HUDEP-2 (cell line): ENCODE measurements around the gene NUDT8.
"Not testable (repeated sequence)": the region's sequence is repeated elsewhere in the genome, so short reads cannot be mapped to it uniquely, and the experiment has no call there.

Experiments used
- DNase-seq, 76 experiments: peaks; one replicate each; lab custom pipeline; 2025; ENCODE audit not compliant: unreplicated experiment in 76 of 76; lab: John Stamatoyannopoulos, UW

Gene NUDT8

DNA sequence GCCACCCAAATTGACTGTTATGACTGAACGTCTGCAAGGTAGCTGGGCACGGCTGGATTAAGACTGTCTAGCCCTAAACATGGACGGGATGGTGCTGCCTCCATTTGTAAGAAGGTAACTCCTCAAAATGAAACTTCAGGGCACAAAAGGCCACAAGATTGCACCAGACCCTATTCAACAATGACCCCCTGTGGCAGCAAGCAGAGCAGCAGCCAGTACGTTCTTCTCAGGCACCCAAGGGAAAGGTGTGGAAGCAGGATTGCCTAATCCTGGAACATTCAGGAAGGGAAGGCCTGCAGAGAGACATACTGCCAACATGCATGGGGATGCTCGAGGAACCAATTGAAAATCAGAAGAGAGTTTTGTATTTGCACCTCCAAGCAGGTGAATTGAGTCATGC is 14.3 kb upstream of the NUDT8 start:
- DNase-seq = peak in 2 of 76 experiments; percentile 6 to 10

DNA sequence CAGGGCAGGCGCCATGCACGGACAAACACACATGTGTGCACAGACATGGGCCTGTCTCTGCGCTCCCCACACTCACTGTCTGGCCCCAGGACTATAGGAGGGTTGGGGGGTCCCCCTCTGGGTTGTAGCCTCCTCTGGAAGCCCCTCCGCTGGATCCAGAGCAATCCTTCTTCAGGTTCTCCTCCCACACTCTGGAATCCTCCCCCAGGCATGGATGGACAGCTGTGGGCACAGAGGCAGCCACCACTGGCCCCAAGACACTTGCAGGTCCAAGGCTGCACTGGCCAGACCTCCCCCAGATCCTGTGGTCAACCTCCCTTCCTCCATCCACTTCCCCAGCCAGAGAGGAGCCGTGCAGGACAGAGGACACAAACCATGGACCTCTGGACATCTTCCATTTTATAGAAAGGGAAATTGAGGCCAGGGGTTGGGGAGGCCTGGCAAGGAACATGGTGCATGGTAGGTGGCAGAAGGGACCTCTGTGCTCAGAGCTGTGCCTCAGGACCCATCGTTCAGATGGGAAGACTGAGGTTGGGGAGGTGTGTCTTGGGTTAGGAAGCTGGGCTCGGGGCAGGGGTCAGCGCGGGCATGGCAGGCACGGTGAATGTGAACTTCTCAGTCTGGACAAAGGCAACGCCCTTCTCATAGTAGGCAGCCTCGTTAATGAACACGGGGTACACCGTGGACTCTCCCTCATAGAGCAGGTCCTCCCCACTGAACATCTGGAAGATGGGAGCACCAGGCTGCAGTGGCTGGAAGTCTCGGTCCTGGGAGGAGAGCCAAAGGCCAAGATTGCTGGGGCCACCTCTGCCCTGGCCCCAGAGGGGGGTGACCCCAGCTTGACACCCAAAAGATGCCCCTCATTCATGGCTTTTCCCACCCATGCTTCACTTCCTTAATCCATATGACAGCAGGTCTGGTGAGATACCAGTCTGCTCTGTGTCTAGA is 12.7 kb upstream of the NUDT8 start:
- DNase-seq = no peak

- no peak for DNase-seq
These were observed 11.8 kb upstream of the NUDT8 start for GRCh38 chr11:67641338-67642172.

DNA sequence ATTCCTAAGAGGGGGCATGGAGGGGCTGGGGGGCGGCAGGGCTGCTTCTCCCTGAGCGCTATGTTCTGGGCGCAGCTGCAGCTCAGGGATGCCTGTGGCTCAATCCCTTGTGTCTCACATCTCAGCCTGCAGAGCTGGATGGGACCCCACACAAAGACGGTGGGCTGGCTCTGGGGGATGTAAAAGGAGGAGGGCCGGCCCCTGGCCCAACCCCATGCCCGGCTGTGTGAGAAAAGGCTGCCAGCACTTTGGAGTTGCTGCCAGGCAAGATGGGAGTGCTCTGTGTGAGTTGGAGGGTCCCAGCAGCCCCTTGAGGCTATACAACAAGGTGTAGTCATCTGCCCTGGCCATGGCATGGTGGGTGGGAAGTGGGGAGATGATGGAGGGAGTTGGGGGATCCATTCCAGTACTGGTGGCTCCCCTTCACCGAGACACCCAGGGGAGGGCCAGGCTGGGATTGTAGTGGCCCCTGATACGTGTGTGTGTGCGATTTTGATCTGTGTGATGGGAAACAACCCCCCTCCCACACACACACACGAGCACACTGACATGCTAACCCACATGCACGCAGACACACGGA is 11.1 kb upstream of the NUDT8 start:
- DNase-seq = no peak

- DNase-seq = peak in 47 of 76 experiments; percentile 5 to 72 (median 35)
These were observed 10.5 kb upstream of the NUDT8 start for GRCh38 chr11:67640021-67640757.

DNA sequence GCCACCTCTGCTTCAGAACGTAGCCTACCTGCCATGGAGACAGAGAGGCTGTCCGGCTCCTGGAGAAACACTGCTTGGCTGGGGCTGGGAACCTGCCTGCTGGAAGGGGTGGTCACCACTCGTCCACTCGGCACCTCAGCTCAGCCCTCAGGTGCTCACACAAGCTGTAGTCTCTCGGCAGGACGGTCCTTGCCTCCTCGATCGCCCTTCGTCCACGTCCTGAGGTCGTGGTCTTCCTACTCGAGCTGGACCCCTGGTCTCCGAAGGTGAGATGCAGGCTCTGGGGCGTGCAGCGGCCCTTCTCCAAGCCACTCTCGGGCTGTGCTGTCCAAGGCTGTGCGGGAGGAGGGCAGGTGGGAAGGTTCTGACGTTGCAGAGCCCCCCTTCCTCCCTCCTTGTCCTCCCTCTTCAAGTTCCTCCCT is 9.7 kb upstream of the NUDT8 start, which contains the start of gene TBX10:
Gene TBX10 (minus strand): TSS at position 326 of the 422 bp plus-strand sequence. CDS start 291 bp downstream, at position 35.
- DNase-seq = no peak

GRCh38 chr11:67638535-67639437 is 9.0 kb upstream of the NUDT8 start:
- DNase-seq = no peak

- DNase-seq = not testable (repeated sequence)
These were observed 7.7 kb upstream of the NUDT8 start for GRCh38 chr11:67637441-67637840.

- DNase-seq = no peak
These were observed 7.2 kb upstream of the NUDT8 start for GRCh38 chr11:67636962-67637361.

DNA sequence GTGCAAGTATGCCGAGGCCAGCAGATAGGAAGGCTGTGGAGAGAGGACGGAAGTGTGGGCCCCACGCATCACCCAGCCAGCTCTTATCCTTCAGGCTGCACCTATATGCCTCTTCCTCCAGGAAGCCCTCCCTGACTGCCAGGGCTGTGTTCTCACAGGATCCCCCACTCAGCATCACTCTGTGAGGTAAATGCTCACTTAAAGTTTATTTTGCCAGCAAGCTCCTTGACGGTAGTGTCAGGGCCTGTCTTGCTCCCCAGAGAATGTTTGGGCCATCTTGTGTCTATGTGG is 5.4 kb upstream of the NUDT8 start:
- DNase-seq = no peak

DNA sequence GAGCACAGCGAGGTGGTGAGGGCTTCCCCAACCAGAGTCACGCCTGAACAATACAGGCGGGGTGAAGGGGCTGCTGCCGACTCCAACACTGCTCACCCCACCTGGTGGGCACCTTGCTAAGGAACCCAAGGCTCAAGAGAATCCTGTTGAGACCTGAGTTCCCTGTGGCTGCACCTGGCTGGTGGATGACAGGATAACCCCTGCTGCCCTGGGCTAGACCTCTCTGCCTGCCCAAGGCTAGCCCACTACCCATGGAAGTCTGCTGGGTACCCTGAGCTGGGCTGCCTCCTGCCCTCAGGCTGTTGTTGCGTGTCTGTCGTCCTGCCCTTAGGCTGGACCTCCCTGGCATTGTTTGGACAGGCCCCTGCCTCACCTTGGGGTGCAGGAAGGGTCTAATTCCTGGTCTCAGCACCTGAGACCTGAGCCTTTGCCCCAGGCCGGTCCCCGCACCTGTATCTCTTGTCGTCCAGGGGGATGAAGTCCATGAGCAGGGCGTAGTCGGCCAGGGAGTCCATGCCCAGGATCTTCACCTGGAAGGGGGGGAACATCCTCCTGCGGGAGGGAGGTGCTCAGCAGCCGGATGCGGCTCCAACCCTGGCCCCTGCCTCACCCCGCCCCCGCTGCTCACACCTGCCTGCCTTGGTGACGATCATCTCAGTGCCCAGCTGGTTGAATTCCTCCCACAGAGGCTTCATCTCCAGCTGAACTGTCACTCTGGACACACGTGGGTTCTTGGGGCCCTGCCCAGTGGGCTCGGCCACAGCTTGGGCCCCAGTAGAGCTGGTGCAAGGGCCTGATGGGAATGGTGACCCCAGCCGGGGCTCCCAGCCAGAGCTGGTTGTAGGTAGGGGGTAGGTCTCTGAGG is 4.9 kb upstream of the NUDT8 start:
- DNase-seq = no peak

DNA sequence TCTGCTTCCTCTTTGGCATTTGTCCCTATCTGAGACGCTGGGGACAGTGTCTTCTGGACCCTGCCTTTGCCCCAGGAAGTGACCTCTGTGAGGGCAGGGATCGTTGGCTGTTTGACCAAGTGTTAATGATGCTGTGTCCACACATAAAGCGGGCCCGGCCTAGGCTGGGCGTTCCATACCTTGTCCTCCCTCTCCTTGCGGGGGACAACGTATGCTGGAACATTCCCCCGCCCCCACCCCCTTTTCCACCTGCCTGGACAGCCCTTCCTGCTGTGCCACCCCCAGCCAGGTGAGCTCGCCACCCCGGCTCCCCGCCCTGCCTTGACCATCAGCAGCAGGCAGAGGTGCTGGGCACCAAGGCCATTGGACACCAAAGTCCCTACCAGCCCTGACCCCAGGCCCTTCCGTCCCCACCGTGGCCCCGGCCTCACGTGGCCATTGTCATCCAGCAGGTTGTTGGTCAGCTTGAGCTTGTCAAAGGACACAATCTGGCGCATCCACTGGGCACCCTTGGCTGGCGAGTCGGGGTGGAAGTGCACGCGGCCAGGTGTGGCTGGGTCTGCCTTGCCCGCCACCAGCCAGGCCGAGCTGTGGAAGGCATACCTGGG is 4.1 kb upstream of the NUDT8 start:
- no peak for DNase-seq

DNA sequence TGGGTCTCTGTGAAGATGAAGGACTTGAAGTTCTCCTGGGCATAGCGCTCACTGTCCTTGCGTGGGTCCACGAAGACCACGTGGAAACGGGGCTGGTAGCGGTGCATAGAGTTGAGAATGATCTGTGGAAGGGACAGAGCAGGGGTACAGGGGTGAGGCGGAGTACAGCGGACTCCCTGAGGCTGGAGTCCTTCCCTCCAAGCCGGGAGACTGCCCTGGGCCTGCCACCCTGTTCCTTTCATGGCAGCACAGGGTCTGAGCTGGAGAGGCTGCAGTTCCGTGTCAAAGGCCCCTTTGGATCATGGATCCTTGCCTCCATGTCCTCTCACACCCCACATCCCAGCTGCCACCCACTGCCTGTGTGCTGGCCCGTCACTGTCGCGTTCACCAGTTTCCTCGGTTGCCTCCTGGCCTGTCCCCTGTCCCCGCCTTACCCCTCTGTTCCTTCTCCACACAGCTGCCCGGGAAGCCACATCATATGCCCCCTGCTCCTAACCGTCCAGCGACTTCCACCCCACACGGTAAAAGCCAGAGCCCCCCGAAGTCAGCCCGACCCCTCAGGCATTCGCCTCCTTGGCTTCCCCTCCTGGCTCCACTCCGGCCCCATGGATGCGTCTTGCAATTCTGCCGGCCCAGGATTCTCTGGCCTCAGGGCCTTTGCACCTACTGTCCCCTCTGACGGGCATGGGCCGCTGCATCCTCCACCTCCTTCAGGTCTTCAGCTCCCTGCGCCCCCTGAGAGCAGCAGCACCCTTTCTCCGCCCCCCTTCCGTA is 3.4 kb upstream of the NUDT8 start:
- DNase-seq = no peak

- peak in 31 of 76 experiments; percentile 3 to 43 (median 20) for DNase-seq
These were observed 2.6 kb upstream of the NUDT8 start for GRCh38 chr11:67632175-67632981.

DNA sequence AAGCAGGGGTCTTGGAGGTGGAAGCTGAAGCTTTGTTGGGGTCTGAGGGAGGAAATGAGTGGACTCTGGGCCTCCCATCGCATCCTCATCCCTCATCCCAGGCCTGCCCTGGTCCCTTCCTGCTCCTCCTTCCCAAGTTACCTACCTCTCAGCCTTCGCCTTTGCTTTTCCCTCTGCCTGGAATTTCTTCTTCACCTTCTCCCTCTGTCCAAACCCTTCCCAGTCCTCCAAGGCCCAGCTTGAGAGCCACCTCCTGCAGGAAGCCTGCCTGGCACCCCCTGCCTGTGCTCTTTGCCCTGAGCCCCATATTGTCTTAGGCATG is 2.1 kb upstream of the NUDT8 start:
- no peak for DNase-seq

DNA sequence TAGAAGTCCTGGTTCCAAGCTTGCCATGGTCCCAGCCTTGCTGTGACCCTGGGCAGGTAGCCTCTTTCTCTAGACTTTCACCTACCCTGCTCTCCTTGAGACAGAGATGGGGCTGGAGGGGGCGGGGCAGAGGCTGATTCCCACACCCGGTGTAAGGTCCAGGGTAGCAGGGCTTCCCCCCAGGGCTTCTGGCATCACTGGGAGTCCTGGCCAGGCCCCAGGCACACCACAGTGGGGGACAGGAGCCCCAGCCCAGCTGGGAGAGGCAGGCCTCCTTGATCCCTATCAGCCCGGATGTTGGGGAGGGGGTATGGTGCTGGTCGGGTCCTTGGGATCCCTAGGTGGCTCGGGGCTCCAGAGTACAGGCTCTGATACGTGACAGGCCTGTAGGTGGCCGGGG is 1.7 kb upstream of the NUDT8 start:
- DNase-seq = no peak

DNA sequence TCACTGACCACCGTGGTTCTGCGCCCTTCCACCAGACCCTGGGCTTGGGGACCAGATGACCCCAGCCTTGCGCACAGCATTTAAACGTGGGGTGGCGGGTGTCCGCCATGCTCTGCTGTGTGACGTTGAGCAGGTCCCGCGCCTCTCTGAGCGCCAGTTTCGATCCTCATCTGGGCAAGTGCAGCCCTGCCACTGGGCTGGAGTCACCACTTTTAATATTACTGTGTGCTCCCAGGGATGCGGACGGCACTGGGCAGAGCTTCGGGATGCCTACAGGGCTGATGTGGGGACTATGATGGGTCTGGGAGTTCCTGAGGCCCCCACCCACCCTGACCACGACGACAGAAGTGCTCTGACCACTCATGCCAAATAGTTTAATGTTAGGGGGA is 1.2 kb upstream of the NUDT8 start:
- DNase-seq = no peak
